Measurements from ENCODE around the gene SNAP29. TPM values are rescaled to one million over a fixed set of nuclear protein-coding genes. Genes with fewer than 3 reads are reported as not detected.

Gene SNAP29
- total RNA-seq, 4 donors from 2014 or later: 19.1 to 29.8 (median 22.8) TPM

DNA sequence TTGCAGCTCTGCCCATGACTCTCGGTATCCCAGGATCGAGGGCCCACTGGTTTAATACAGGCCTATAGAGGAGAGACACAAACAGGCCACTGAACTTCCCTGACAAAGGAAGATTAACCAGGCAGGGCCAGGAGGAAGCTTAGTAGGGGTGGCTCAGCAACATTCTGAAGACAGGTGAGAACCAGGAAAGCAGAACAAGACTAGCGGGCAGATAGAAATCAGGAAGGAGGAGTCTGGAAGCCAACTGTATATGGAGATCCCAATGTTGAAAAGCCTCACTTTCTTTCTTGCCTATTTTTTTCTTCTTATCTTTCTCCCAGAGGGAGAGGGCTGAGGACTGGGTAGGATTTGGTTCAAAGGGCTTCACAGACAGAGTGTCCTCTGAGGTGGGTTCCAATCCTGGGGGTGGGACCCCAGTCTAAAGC is 5.6 kb upstream of the SNAP29 start:
- WGBS: 80% methylated on average over 3 of the region's 3 CpGs
- TF ChIP-seq, protein P1, sequence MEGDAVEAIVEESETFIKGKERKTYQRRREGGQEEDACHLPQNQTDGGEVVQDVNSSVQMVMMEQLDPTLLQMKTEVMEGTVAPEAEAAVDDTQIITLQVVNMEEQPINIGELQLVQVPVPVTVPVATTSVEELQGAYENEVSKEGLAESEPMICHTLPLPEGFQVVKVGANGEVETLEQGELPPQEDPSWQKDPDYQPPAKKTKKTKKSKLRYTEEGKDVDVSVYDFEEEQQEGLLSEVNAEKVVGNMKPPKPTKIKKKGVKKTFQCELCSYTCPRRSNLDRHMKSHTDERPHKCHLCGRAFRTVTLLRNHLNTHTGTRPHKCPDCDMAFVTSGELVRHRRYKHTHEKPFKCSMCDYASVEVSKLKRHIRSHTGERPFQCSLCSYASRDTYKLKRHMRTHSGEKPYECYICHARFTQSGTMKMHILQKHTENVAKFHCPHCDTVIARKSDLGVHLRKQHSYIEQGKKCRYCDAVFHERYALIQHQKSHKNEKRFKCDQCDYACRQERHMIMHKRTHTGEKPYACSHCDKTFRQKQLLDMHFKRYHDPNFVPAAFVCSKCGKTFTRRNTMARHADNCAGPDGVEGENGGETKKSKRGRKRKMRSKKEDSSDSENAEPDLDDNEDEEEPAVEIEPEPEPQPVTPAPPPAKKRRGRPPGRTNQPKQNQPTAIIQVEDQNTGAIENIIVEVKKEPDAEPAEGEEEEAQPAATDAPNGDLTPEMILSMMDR (IDR thresholded peaks at IDR 0.05): no peak
- TF ChIP-seq POLR2AphosphoS5 (IDR thresholded peaks at IDR 0.05) (no peak), POLR2A (IDR thresholded peaks at IDR 0.05) (no peak), EP300 (IDR thresholded peaks at IDR 0.05) (no peak)
- H3K4me1 ChIP-seq: peaks cover 29% of the 10 kb centered on the region
- H3K9me3 ChIP-seq: no peaks in the 10 kb centered on the region
- no peak overlapping the region for H3K4me3 ChIP-seq
- no peaks in the 10 kb centered on the region for H3K36me3 ChIP-seq
- DNase-seq (ENCODE audit: low spot score in 2 of 2): no peak
- H3K27me3 ChIP-seq: no peaks in the 10 kb centered on the region
- no peak overlapping the region for H3K27ac ChIP-seq

GRCh38 chr22:20857247-20857643 is 1.6 kb upstream of the SNAP29 start:
- H3K27ac ChIP-seq: peak overlapping the region; percentile 84
- H3K4me3 ChIP-seq: peak overlapping the region; percentile 68
- 16% methylated on average over 7 of the region's 7 CpGs for WGBS

DNA sequence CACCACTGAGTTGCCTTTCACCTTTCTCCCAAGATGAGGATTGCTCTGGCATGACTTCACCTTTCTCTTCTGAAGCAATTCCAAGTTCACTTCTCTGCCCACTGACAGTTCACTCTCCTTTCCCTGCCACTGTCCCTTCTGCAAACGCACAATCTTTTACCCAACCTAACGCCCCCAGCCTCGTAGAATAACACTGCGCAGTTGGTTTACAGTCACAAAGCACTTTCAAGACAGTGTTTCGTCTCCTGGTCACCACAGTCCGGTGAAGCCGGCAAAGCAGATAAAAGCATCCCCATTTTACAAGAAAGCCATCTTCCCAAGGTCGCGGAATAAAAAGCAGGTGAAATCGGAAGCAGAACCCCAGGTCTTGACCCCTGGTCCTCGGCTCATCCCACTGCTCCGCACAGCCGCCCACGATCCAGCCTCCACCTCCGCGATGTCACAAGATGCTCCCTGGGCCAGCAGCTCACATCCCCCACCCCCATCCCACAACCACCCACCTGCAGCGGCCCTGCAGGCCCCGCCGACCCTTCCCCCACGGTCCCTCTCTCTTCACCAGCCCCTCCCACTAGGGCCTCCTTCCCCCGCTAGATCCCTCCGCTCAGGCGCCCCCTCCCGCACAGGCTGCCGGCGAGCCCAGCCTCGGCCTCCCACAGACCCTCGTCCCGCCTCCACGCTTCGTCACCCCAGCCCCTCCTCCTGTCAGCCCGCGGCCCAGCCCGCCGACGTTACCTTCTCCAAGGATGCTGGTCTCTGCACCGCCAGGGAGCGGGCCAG is 781 bp upstream of the SNAP29 start:
- Histone ChIP-seq H3K4me1 (peaks cover 57% of the 10 kb centered on the region), H3K36me3 (no peaks in the 10 kb centered on the region), H3K4me3 (peak overlapping the region; percentile 68), H3K27me3 (no peaks in the 10 kb centered on the region), H3K9me3 (no peaks in the 10 kb centered on the region), H3K27ac (peak overlapping the region; percentile 84)
- 2% methylated on average over 31 of the region's 38 CpGs for WGBS
- TF ChIP-seq EP300 (IDR thresholded peaks at IDR 0.05) (no peak), POLR2A (IDR thresholded peaks at IDR 0.05) (no peak), POLR2AphosphoS5 (IDR thresholded peaks at IDR 0.05) (no peak)
- TF ChIP-seq, protein P1 (IDR thresholded peaks at IDR 0.05): no peak
- DNase-seq (ENCODE audit: low spot score in 2 of 2): peak; percentile 90 to 94

More at GRCh38 chr22:20857247-20857643, 1.6 kb upstream of the SNAP29 start:
- Histone ChIP-seq H3K27me3 (no peaks in the 10 kb centered on the region), H3K36me3 (no peaks in the 10 kb centered on the region), H3K9me3 (no peaks in the 10 kb centered on the region), H3K4me1 (peaks cover 57% of the 10 kb centered on the region)
- TF ChIP-seq POLR2A (IDR thresholded peaks at IDR 0.05) (no peak), POLR2AphosphoS5 (IDR thresholded peaks at IDR 0.05) (no peak), EP300 (IDR thresholded peaks at IDR 0.05) (no peak)
- TF ChIP-seq, protein P1 (IDR thresholded peaks at IDR 0.05): no peak
- DNase-seq (ENCODE audit: low spot score in 2 of 2): no peak

DNA sequence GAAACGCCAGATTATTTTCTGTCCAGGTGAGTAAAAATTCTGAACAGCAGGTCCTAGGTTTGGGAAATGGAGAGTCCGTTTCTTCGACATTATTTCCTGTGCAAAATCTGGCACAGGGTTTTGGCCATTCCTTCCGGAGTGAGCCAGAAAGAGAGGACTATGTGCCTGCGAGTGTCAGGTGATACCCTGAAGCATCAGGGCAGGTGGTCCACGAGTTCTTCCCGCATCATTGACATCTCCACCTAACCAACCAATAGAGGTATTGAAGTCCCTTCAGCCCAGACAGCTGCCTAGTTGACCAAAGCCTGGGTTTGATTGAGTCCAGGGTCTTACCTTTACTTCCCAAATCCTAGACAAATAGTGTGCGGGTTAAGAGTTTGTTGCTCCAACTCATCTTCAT is 808 bp downstream of the SNAP29 start:
- no peak for DNase-seq (ENCODE audit: low spot score in 2 of 2)
- peaks cover 69% of the 10 kb centered on the region for H3K4me1 ChIP-seq
- 32% methylated on average over 8 of the region's 8 CpGs for WGBS

DNA sequence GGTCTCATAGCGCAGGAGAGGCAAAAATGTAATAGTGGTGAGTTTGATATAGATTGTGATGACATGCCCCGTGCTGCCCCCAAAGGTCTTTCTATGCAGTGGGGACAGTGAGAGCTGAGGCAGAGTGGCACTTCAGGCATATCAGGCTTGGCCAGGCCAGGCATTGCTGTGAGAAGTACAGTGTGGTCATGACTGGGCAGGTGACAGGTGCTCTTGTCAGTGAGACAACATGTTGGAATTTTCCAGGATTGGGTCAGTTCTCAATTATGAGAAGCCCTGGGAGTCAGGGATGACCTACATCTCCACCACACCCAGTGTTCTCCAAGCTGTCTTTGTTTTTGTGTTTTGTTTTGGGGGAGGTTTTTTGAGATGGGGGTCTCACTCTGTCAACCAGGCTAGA is 3.7 kb downstream of the SNAP29 start:
- TF ChIP-seq EP300 (IDR thresholded peaks at IDR 0.05) (no peak), POLR2A (IDR thresholded peaks at IDR 0.05) (no peak), POLR2AphosphoS5 (IDR thresholded peaks at IDR 0.05) (no peak)
- TF ChIP-seq, protein P1 (IDR thresholded peaks at IDR 0.05): no peak
- WGBS: 93% methylated on average over 2 of the region's 2 CpGs
- no peak overlapping the region for H3K4me3 ChIP-seq
- no peaks in the 10 kb centered on the region for H3K27me3 ChIP-seq
- no peak for DNase-seq (ENCODE audit: low spot score in 2 of 2)
- no peaks in the 10 kb centered on the region for H3K9me3 ChIP-seq
- H3K36me3 ChIP-seq: peaks cover 6% of the 10 kb centered on the region
- peaks cover 69% of the 10 kb centered on the region for H3K4me1 ChIP-seq
- H3K27ac ChIP-seq: no peak overlapping the region

More for the DNA sequence above, 808 bp downstream of the SNAP29 start:
- no peak for TF ChIP-seq POLR2AphosphoS5 (IDR thresholded peaks at IDR 0.05)
- TF ChIP-seq, protein P1 (IDR thresholded peaks at IDR 0.05): no peak
- no peak for TF ChIP-seq EP300 (IDR thresholded peaks at IDR 0.05)
- no peak for TF ChIP-seq POLR2A (IDR thresholded peaks at IDR 0.05)
- H3K27ac ChIP-seq: peak overlapping the region; percentile 84
- peak overlapping the region; percentile 68 for H3K4me3 ChIP-seq
- H3K36me3 ChIP-seq: peaks cover 6% of the 10 kb centered on the region
- no peaks in the 10 kb centered on the region for H3K9me3 ChIP-seq
- H3K27me3 ChIP-seq: no peaks in the 10 kb centered on the region

Measured in suprapubic skin (tissue), 4 donors.